ENCODE results near the gene HDAC4. TPM values are rescaled to one million over a fixed set of nuclear protein-coding genes. Genes with fewer than 3 reads are reported as not detected.

The HDAC4 gene
- polyA plus RNA-seq, 1 experiment = 8.9 TPM

DNA sequence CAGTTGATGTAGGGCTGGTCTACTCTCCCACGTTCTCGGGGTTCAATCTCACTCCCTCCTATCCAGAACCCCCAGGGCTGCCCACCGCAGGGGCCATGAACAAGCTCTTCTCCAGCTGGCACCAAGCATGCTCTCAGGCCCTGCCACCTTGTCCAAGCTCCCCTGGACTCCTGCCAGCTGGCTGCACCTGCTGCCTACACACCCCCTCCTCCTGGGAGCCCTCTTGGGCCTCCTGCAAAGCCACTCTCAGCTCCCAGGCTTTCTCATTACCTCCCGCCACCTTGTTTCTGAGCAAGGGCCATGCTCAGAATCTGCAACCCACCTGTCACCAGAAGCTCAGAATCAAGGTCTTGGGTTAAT is 56.0 kb downstream of the HDAC4 start:
- ChIA-PET CTCF (no interaction called here), POLR2A (no interaction called here)
- H3K9me3 ChIP-seq (ENCODE audit: control insufficient read depth, insufficient read depth, low read length) = peaks cover 6% of the 10 kb centered on the region; the same call in 1 of the 2 replicates
- H3K4me3 ChIP-seq (ENCODE audit: low read depth, low read length) = no peak overlapping the region
- no peak for DNase-seq (ENCODE audit: low read depth, low spot score)
- H3K27me3 ChIP-seq (ENCODE audit: control insufficient read depth, insufficient read depth, low read length) = no peaks in the 10 kb centered on the region
- H3K27ac ChIP-seq (ENCODE audit: low read depth, low read length) = no peak overlapping the region
- TF ChIP-seq, protein P1, sequence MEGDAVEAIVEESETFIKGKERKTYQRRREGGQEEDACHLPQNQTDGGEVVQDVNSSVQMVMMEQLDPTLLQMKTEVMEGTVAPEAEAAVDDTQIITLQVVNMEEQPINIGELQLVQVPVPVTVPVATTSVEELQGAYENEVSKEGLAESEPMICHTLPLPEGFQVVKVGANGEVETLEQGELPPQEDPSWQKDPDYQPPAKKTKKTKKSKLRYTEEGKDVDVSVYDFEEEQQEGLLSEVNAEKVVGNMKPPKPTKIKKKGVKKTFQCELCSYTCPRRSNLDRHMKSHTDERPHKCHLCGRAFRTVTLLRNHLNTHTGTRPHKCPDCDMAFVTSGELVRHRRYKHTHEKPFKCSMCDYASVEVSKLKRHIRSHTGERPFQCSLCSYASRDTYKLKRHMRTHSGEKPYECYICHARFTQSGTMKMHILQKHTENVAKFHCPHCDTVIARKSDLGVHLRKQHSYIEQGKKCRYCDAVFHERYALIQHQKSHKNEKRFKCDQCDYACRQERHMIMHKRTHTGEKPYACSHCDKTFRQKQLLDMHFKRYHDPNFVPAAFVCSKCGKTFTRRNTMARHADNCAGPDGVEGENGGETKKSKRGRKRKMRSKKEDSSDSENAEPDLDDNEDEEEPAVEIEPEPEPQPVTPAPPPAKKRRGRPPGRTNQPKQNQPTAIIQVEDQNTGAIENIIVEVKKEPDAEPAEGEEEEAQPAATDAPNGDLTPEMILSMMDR (IDR thresholded peaks at IDR 0.05; ENCODE audit: low read depth, low read length) = no peak

DNA sequence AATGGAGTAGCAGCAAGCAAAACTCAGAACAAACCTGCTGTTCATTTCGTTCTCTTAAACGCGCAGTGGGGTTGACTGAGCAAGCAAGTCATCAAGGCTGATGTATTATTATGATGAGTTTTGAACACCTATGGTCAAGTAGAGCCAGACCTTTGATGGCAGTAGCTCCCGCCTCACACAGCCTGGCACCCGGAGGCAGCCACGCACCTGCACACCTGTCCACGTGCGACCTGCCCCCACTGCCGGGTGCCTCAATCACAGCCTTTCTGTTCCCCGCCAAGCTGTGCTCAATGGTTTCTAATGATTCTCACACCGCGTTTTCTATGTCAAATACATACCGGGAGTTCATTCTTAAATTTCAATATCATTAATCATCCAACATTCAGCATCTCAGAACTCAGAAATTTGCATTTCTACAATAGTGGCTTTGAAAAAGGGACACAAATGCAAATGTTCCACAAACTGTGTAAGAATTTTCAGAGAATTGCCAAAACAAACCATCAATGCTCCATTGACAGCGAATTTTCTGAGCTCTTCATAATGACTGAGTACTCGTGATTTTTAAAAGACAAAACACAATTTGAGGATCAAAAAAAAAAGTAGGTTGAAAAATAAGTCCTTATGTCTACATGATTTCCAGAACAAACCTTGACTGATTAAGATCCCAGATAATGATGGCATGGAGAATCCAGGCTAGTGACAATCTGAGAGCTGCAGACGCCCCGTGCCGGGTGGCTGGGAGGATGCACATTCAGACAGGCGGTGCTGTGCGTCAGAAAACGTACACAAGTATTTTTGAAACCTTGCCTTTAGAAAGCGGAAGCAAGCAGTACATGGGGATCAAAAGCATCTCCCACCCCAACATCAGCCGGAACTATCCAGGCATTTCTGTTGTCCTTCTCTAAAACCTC is 56.6 kb downstream of the HDAC4 start:
- Histone ChIP-seq H3K27ac (ENCODE audit: low read depth, low read length) (no peak overlapping the region), H3K9me3 (ENCODE audit: control insufficient read depth, insufficient read depth, low read length) (peaks cover 6% of the 10 kb centered on the region; the same call in 1 of the 2 replicates), H3K4me3 (ENCODE audit: low read depth, low read length) (no peak overlapping the region), H3K27me3 (ENCODE audit: control insufficient read depth, insufficient read depth, low read length) (no peaks in the 10 kb centered on the region)
- TF ChIP-seq, protein P1 (IDR thresholded peaks at IDR 0.05; ENCODE audit: low read depth, low read length) = no peak
- CTCF ChIA-PET = no interaction called here
- POLR2A ChIA-PET = no interaction called here
- no peak for DNase-seq (ENCODE audit: low read depth, low spot score)

DNA sequence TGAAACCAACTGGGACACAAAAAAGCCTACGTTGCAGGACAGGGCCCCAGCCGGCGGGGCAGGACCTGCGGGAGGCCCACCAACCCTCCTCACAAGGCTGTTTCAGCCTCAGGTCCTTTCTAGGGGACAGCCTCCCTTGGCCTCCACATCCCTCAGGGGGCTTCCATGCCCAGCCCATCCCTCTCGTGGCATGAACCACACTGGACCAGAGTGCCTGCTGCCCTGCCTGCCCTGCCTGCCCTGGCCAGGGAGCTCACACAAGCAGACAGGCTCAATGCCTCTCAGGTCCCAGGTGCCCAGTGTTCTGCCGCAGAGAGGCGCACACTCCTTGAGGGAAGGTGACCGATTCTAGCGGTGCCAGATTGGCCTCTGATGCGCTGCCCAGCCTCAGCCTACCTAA is 57.4 kb downstream of the HDAC4 start:
- H3K9me3 ChIP-seq (ENCODE audit: control insufficient read depth, insufficient read depth, low read length) = peaks cover 5% of the 10 kb centered on the region; the same call in 1 of the 2 replicates
- POLR2A ChIA-PET = no interaction called here
- H3K4me3 ChIP-seq (ENCODE audit: low read depth, low read length) = no peak overlapping the region
- H3K27ac ChIP-seq (ENCODE audit: low read depth, low read length) = no peak overlapping the region
- TF ChIP-seq, protein P1 (IDR thresholded peaks at IDR 0.05; ENCODE audit: low read depth, low read length) = no peak
- no peak for DNase-seq (ENCODE audit: low read depth, low spot score)
- no peaks in the 10 kb centered on the region for H3K27me3 ChIP-seq (ENCODE audit: control insufficient read depth, insufficient read depth, low read length)
- CTCF ChIA-PET = no interaction called here

DNA sequence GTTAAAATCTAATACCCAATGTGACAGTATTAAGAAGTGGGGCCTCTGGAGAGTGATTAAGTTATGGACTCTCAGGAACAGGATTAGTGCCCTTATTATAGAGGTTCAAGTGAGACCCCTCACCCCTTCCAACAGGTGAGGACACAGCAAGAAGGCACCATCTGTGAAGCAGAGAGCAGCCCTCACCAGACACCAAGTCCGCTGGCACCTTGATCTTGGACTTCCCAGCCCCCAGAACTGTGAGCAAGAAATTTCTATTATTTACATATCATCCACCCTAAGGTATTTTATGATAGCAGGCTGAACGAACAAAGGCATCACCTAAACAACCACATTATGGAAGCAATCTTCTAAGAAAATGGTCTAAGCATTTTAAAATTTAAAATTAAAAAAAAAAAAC is 59.0 kb downstream of the HDAC4 start:
- no peak overlapping the region for H3K27ac ChIP-seq (ENCODE audit: low read depth, low read length)
- TF ChIP-seq, protein P1 (IDR thresholded peaks at IDR 0.05; ENCODE audit: low read depth, low read length) = no peak
- no peaks in the 10 kb centered on the region for H3K9me3 ChIP-seq (ENCODE audit: control insufficient read depth, insufficient read depth, low read length)
- no peaks in the 10 kb centered on the region for H3K27me3 ChIP-seq (ENCODE audit: control insufficient read depth, insufficient read depth, low read length)
- DNase-seq (ENCODE audit: low read depth, low spot score) = no peak
- ChIA-PET POLR2A (no interaction called here), CTCF (no interaction called here)
- H3K4me3 ChIP-seq (ENCODE audit: low read depth, low read length) = no peak overlapping the region

DNA sequence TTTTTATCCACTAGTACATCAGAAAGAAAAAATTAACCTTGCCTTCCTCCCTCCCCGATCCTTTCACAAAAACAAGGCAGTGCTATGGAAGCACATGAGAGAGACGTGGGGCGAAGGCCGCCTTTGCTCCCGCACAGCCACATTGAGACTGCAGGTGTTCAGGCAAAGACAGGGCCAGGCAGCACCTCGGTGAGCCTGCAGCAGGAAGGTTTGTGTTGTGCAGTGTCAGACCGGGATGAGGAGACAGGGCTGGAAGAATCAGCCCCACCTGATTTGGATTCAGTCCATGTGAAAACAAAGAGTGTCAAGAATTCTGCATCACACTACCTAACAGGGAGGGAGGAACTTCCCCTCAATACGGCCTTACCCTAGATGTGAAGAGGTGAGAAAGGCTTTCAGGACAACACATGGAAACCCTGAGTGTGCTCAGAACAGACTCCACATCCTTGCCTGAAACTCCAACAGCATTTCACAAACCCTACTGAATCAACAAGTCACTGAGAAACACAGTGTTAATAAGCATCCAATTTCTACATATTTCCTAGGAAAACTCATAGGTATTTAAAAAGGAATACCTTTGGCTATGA is 59.6 kb downstream of the HDAC4 start:
- TF ChIP-seq, protein P1 (IDR thresholded peaks at IDR 0.05; ENCODE audit: low read depth, low read length) = no peak
- no peak overlapping the region for H3K27ac ChIP-seq (ENCODE audit: low read depth, low read length)
- DNase-seq (ENCODE audit: low read depth, low spot score) = no peak
- H3K4me3 ChIP-seq (ENCODE audit: low read depth, low read length) = no peak overlapping the region
- no peaks in the 10 kb centered on the region for H3K9me3 ChIP-seq (ENCODE audit: control insufficient read depth, insufficient read depth, low read length)
- ChIA-PET POLR2A (no interaction called here), CTCF (no interaction called here)
- no peaks in the 10 kb centered on the region for H3K27me3 ChIP-seq (ENCODE audit: control insufficient read depth, insufficient read depth, low read length)

All from AG04450 (cell line).